Prostate gland (tissue), 2 donors: ENCODE data around the gene CAMKK1.

Experiments
- CTCF ChIP-seq, 4 experiments: fragments of 200-600 bp in 2 of 4; fragments of 450-650 bp in 2 of 4; sonication (generic) in 2 of 4; IDR thresholded peaks; 1 replicate in 3 of 4; 2 replicates in 1 of 4; pipeline ENCODE4 v1.5.1; 2016 to 2019; ENCODE audit warnings: antibody characterized with exemption in 4 of 4, mild to moderate bottlenecking in 2 of 4, moderate library complexity in 2 of 4
- POLR2AphosphoS5 ChIP-seq: sonication (generic); formaldehyde crosslinking; IDR thresholded peaks from one replicate; pipeline ENCODE4 v1.6.1; 2017; ENCODE audit warnings: antibody characterized with exemption

GRCh38 chr17:3924512-3925350 is 31.9 kb upstream of the CAMKK1 start:
- no peak for TF ChIP-seq CTCF (IDR thresholded peaks at IDR 0.05)
- no peak for TF ChIP-seq POLR2AphosphoS5
